Mononuclear cell (primary cell): ENCODE results near the gene ACD. TPM values are rescaled to one million over a fixed set of nuclear protein-coding genes. Genes with fewer than 3 reads are reported as not detected.

Source experiments
- H3K27me3 ChIP-seq: 2 replicates; pipeline ENCODE4 v1.6.0; 2011; ENCODE audit warnings: low read length, control low read depth; ENCODE audit not compliant: insufficient read depth
- H3K4me1 ChIP-seq: 2 replicates; pipeline ENCODE4 v1.5.1; 2011; ENCODE audit warnings: mild to moderate bottlenecking, low read length, control low read depth; ENCODE audit not compliant: insufficient read depth
- H3K4me3 ChIP-seq: 2 replicates; pipeline ENCODE4 v1.5.1; 2011; ENCODE audit warnings: mild to moderate bottlenecking, low read length, moderate library complexity
- H3K9me3 ChIP-seq: 2 replicates; pipeline ENCODE4 v1.5.1; 2011; ENCODE audit warnings: low read depth, mild to moderate bottlenecking, control low read depth, low read length
- total RNA-seq: library from RNA; depleted of rRNA; stranded (reverse); fragments of >200 nt; gene quantifications from one replicate; pipeline ENCODE4 v1.2.3, GENCODE V29; 2012

The ACD gene
- total RNA-seq, 1 donor = 12.7 TPM

DNA sequence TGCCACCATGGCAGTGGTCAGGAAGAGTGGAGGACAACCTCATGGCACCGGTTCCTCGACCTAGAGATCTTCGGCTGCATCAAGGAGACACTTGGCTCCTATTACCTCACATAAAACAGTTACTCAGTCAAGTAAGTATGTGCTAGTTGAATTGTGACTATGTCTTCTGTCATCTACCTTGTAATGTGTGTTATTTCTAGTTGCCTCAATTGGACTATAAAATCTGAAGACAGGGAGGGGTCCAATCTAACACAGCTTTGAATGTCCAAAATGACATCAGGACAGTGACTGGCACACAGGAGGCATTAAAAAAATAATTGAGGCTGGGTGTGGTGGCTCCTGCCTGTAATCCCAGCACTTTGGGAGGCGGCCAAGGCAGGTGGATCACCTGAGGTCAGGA, 23.7 kb upstream of the ACD start:
- H3K4me3 ChIP-seq = no peak overlapping the region
- peaks cover 20% of the 10 kb centered on the region for H3K4me1 ChIP-seq
- no peaks in the 10 kb centered on the region for H3K9me3 ChIP-seq
- no peaks in the 10 kb centered on the region for H3K27me3 ChIP-seq

GRCh38 chr16:67679935-67680897, 20.2 kb upstream of the ACD start:
- no peaks in the 10 kb centered on the region for H3K27me3 ChIP-seq
- H3K9me3 ChIP-seq = no peaks in the 10 kb centered on the region
- H3K4me1 ChIP-seq = peaks cover 7% of the 10 kb centered on the region
- H3K4me3 ChIP-seq = no peak overlapping the region

GRCh38 chr16:67678354-67679023, 18.4 kb upstream of the ACD start:
- Histone ChIP-seq H3K27me3 (no peaks in the 10 kb centered on the region), H3K4me1 (peaks cover 9% of the 10 kb centered on the region), H3K9me3 (no peaks in the 10 kb centered on the region), H3K4me3 (no peak overlapping the region)

- Histone ChIP-seq H3K27me3 (no peaks in the 10 kb centered on the region), H3K4me3 (no peak overlapping the region), H3K4me1 (peaks cover 17% of the 10 kb centered on the region), H3K9me3 (no peaks in the 10 kb centered on the region)
Measured at GRCh38 chr16:67677712-67678111, 17.7 kb upstream of the ACD start.

GRCh38 chr16:67676939-67677338, 16.9 kb upstream of the ACD start:
- Histone ChIP-seq H3K27me3 (no peaks in the 10 kb centered on the region), H3K4me3 (no peak overlapping the region), H3K4me1 (peaks cover 17% of the 10 kb centered on the region), H3K9me3 (no peaks in the 10 kb centered on the region)

DNA sequence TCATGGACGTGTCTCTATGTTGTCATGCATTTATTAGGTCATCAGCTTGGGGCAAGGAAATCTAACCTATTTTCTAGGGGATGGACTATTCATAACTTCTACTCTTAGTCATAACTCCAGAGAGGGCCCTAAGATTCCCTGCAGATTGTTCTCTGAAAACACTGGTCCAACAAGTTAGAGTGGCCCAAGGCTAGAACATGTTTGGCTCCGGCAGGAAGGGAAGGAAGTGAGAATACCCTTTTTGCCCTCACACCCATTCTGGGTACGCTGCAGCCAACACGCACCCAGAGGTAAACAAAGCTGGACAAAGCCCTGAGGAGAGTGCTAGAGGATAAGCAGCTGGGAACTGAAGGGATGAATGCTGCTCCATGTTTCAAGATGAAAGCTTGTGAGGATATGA, 16.5 kb upstream of the ACD start:
- no peak overlapping the region for H3K4me3 ChIP-seq
- no peaks in the 10 kb centered on the region for H3K9me3 ChIP-seq
- H3K27me3 ChIP-seq = no peaks in the 10 kb centered on the region
- peaks cover 17% of the 10 kb centered on the region for H3K4me1 ChIP-seq

- Histone ChIP-seq H3K4me1 (peaks cover 17% of the 10 kb centered on the region), H3K9me3 (no peaks in the 10 kb centered on the region), H3K4me3 (no peak overlapping the region), H3K27me3 (no peaks in the 10 kb centered on the region)
Measured at GRCh38 chr16:67675999-67676398, 15.9 kb upstream of the ACD start.

- Histone ChIP-seq H3K4me1 (peaks cover 17% of the 10 kb centered on the region), H3K9me3 (no peaks in the 10 kb centered on the region), H3K4me3 (no peak overlapping the region), H3K27me3 (no peaks in the 10 kb centered on the region)
Measured at GRCh38 chr16:67675579-67675935, 15.5 kb upstream of the ACD start.

DNA sequence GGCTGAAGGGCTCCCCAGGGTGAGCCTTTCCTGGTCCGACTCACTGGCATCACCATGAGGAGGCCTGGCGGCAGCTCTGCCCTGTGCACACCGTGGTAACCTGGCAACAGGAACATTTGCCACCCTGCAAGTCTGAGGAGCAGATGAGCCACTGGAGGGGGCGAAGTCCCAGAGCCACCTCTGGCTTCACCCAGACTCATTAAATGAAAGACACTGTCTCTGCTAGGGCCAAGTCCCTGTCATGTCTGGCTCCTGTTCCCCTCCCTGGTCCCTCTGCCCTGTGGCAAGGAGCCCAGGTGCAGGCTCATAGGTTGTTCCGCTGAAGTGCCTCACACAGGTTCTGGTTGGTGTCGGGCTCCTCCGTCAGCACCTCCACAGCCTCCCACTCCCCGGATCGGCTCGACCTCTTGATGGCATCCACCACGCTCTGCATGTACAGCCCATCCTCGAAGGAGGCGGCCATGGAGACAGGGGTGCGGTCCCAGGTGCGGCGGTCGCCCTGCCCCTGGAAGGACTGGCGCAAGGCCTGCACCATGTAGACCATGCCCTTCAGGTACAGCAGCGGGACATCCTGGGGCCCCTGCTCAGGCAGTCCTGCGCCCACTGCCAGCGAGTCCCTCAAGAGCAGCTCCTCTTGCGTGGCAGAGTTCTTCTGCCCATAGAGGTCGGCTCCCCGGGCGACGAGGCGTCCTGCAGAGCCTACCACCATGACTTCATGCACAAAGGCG, 15.0 kb upstream of the ACD start:
- Histone ChIP-seq H3K4me1 (peaks cover 17% of the 10 kb centered on the region), H3K4me3 (no peak overlapping the region), H3K27me3 (no peaks in the 10 kb centered on the region), H3K9me3 (no peaks in the 10 kb centered on the region)

DNA sequence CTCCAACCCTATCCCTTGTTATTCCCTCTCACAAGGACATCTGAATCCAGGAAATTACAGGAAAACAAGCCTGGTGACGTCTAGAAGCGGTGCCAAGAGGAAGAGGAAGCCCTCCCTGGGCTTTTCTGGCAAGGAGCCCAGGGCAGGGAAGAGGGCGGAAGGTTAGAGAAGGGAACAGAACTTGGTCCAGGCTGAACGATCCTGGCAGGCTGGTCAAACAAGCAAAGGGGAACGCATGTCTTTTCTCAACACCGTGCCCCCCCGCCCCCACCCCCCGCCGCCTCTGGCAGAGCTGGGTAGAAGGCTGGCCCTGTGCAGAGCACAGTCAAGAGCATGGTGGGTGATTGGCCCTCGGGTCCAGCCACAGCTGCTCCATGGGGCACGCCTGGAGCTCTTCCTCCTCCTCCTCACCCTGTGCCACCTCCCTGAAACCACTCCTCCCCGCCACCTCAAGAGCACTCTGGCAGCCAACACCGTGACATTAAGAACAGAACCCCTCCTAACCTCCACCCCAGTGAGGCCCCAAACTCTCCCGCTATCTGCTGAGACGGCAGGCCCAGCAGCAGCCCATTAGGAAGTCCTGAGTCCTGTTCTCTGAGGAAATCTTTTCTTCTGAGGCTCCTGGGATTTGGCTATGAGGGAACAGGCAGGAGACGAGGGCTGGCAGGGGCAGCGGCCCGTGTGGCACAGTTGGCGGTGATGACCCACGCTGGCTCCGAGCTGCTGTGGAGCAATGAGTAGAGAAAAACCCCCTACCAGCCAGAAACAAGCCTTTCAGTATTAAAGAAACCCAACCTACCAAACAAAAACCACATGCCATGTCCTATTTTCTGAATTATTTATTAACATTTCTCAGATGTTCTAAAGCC, 13.9 kb upstream of the ACD start:
- Histone ChIP-seq H3K9me3 (no peaks in the 10 kb centered on the region), H3K4me1 (peaks cover 24% of the 10 kb centered on the region), H3K4me3 (no peak overlapping the region), H3K27me3 (no peaks in the 10 kb centered on the region)

- H3K27me3 ChIP-seq = no peaks in the 10 kb centered on the region
- H3K4me3 ChIP-seq = no peak overlapping the region
Measured at GRCh38 chr16:67672739-67673662, 12.9 kb upstream of the ACD start.

DNA sequence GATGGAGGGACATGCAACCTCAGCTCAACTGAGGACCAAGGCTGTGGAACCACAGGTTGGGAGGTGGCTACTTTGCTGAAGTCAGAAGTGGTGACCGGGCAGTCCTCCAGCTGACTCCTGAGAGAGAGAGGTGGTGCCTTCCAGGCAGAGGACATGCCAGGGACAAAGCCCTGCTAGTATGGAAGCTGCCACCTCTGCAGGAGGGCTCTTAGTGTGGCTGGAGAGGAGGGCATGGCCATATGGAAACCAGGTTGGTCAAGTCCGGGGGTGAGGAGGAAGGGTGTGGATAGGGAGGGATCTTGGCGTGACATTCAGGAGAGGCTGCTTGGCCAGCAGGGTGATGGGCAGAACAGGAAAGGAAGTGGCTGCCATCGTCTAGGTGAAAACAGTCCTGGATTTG, 12.2 kb upstream of the ACD start:
- no peaks in the 10 kb centered on the region for H3K27me3 ChIP-seq
- H3K9me3 ChIP-seq = no peaks in the 10 kb centered on the region
- H3K4me3 ChIP-seq = no peak overlapping the region
- peaks cover 40% of the 10 kb centered on the region for H3K4me1 ChIP-seq

More at GRCh38 chr16:67672739-67673662, 12.9 kb upstream of the ACD start:
- H3K9me3 ChIP-seq = no peaks in the 10 kb centered on the region
- peaks cover 33% of the 10 kb centered on the region for H3K4me1 ChIP-seq

- H3K27me3 ChIP-seq = no peaks in the 10 kb centered on the region
- peaks cover 55% of the 10 kb centered on the region for H3K4me1 ChIP-seq
- H3K9me3 ChIP-seq = no peaks in the 10 kb centered on the region
- no peak overlapping the region for H3K4me3 ChIP-seq
Measured at GRCh38 chr16:67669499-67670101, 9.5 kb upstream of the ACD start.
